ENCODE results near the gene TRMT2A.

Gene TRMT2A

GRCh38 chr22:20116376-20116950 is 563 bp downstream of the TRMT2A start:
- Histone ChIP-seq H3K36me3 (peaks cover 52% of the 10 kb centered on the region), H3K27me3 (no peaks in the 10 kb centered on the region), H3K9me3 (no peaks in the 10 kb centered on the region), H3K4me1 (ENCODE audit: control insufficient read depth in 1 of 2, insufficient read depth in 1 of 2, low read depth in 1 of 2, low read length in 1 of 2) (peaks cover 23% of the 10 kb centered on the region in 2 experiments), H3K4me3 (ENCODE audit: low read depth in 1 of 2, low read length in 1 of 2) (peak overlapping the region; percentile 81 to 82), H3K27ac (peak overlapping the region; percentile 81)
- no peak for TF ChIP-seq CTCF (IDR thresholded peaks at IDR 0.05)

- no peaks in the 10 kb centered on the region for H3K27me3 ChIP-seq
- H3K9me3 ChIP-seq: no peaks in the 10 kb centered on the region
- H3K27ac ChIP-seq: peak within 1 kb of the TSS; percentile 81
- peak within 1 kb of the TSS; percentile 81 to 82 for H3K4me3 ChIP-seq (ENCODE audit: low read depth in 1 of 2, low read length in 1 of 2)
- H3K36me3 ChIP-seq: peaks cover 54% of the 10 kb centered on the region
- peaks cover 23% of the 10 kb centered on the region in 2 experiments for H3K4me1 ChIP-seq (ENCODE audit: control insufficient read depth in 1 of 2, insufficient read depth in 1 of 2, low read depth in 1 of 2, low read length in 1 of 2)
- TF ChIP-seq CTCF (IDR thresholded peaks at IDR 0.05): no peak
Measured at GRCh38 chr22:20115691-20116375, 1.2 kb downstream of the TRMT2A start, which contains the start of gene RANBP1. TSS of gene RANBP1 (plus strand) at chr22:20116104. CDS start at chr22:20116185, 81 bp downstream.

GRCh38 chr22:20114506-20115475 is 2.2 kb downstream of the TRMT2A start:
- no peak overlapping the region for H3K4me3 ChIP-seq (ENCODE audit: low read depth in 1 of 2, low read length in 1 of 2)
- H3K27me3 ChIP-seq: no peaks in the 10 kb centered on the region
- no peak overlapping the region for H3K27ac ChIP-seq
- peaks cover 23% of the 10 kb centered on the region in 2 experiments for H3K4me1 ChIP-seq (ENCODE audit: control insufficient read depth in 1 of 2, insufficient read depth in 1 of 2, low read depth in 1 of 2, low read length in 1 of 2)
- H3K36me3 ChIP-seq: peaks cover 54% of the 10 kb centered on the region
- TF ChIP-seq CTCF (IDR thresholded peaks at IDR 0.05): no peak
- H3K9me3 ChIP-seq: no peaks in the 10 kb centered on the region

GRCh38 chr22:20113551-20114310 is 3.3 kb downstream of the TRMT2A start:
- H3K36me3 ChIP-seq: peaks cover 61% of the 10 kb centered on the region
- no peaks in the 10 kb centered on the region for H3K27me3 ChIP-seq
- peaks cover 23% of the 10 kb centered on the region in 2 experiments for H3K4me1 ChIP-seq (ENCODE audit: control insufficient read depth in 1 of 2, insufficient read depth in 1 of 2, low read depth in 1 of 2, low read length in 1 of 2)
- TF ChIP-seq CTCF (IDR thresholded peaks at IDR 0.05): no peak
- H3K27ac ChIP-seq: no peak overlapping the region
- H3K9me3 ChIP-seq: no peaks in the 10 kb centered on the region
- no peak overlapping the region for H3K4me3 ChIP-seq (ENCODE audit: low read depth in 1 of 2, low read length in 1 of 2)

All from neutrophil (primary cell).